Chondrocyte (in vitro differentiated cells): Measurements from ENCODE around the gene IL2RA. TPM values are rescaled to one million over a fixed set of nuclear protein-coding genes. Genes with fewer than 3 reads are reported as not detected.
"Not testable (repeated sequence)": the region's sequence is repeated elsewhere in the genome, so short reads cannot be mapped to it uniquely, and the experiment has no call there.

Source experiments
- DNase-seq: peaks from one replicate; pipeline ENCODE4 v3.0.0; 2021; ENCODE audit warnings: mixed read lengths, low spot score
- H3K27ac Mint-ChIP-seq: one replicate; pipeline ENCODE4 v1.8.0; 2021; ENCODE audit warnings: mild to moderate bottlenecking, moderate library complexity, mixed read lengths; ENCODE audit not compliant: unreplicated experiment
- H3K27me3 Mint-ChIP-seq: 2 replicates; pipeline ENCODE4 v1.8.0; 2021; ENCODE audit warnings: low read depth, mixed read lengths
- H3K36me3 Mint-ChIP-seq: 2 replicates; pipeline ENCODE4 v1.8.0; 2021; ENCODE audit warnings: low read depth, mixed read lengths
- H3K4me1 Mint-ChIP-seq: 2 replicates; pipeline ENCODE4 v1.8.0; 2021; ENCODE audit warnings: low read depth, mild to moderate bottlenecking, mixed read lengths
- H3K4me3 Mint-ChIP-seq: one replicate; pipeline ENCODE4 v1.8.0; 2021; ENCODE audit warnings: mild to moderate bottlenecking, moderate library complexity, mixed read lengths; ENCODE audit not compliant: unreplicated experiment
- H3K9me3 Mint-ChIP-seq: 2 replicates; pipeline ENCODE4 v1.8.0; 2021; ENCODE audit warnings: low read depth, mixed read lengths
- CTCF ChIP-seq: fragments of 200-600 bp; sonication (generic); IDR thresholded peaks from 2 replicates; pipeline ENCODE4 v1.5.0; 2021; ENCODE audit warnings: antibody characterized with exemption, mild to moderate bottlenecking, moderate library complexity
- total RNA-seq: library from RNA; stranded (reverse); gene quantifications from 3 replicates; pipeline ENCODE4 v1.2.1, GENCODE V29; 2021

IL2RA gene
- total RNA-seq, 1 donor from 2014 or later, result not detected

DNA sequence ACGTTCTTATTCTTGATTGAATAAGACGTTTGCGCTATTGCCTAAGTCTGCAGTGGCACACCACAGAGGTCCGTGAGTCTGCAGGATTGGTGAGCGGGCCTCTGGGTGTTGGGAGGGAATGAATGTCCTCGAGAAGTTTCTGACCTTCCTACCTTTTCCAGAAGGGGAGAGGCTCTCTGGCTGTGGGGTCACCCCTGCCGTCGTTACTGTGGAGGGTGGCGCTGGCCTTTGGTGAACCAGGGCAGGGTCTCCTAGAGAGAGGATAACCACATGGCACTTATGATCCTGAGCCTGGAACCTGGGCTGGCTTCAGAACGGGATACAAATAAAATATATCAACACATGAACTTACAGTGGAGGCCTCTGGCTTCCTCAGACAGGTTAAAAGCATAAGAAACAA is 98.6 kb downstream of the IL2RA start:
- H3K36me3 Mint-ChIP-seq, result no peaks in the 10 kb centered on the region
- no peaks in the 10 kb centered on the region for H3K27me3 Mint-ChIP-seq
- no peak overlapping the region for H3K27ac Mint-ChIP-seq
- TF ChIP-seq CTCF, result no peak
- DNase-seq, result no peak
- H3K9me3 Mint-ChIP-seq, result no peaks in the 10 kb centered on the region
- no peak overlapping the region for H3K4me3 Mint-ChIP-seq
- peaks cover 5% of the 10 kb centered on the region for H3K4me1 Mint-ChIP-seq

DNA sequence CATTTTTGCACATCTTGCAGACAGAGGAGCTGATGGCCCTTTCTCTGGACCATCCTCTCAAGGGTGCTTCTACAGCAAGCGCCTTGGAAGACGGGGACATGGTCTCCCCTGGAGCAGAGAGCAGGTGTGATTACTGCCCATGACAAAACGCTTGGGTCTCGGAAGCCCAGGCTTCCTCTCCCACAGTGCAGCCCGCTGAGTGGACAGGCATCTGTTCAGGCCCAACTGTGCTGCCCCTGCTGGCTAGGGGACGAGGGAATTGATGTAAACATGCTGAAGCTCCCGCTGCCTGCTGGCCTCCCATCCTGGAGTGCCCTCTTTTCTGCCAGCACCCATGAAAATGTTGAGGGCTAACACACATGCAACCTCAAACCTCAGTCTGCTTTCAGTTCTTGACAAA is 99.1 kb downstream of the IL2RA start:
- TF ChIP-seq CTCF, result no peak

DNA sequence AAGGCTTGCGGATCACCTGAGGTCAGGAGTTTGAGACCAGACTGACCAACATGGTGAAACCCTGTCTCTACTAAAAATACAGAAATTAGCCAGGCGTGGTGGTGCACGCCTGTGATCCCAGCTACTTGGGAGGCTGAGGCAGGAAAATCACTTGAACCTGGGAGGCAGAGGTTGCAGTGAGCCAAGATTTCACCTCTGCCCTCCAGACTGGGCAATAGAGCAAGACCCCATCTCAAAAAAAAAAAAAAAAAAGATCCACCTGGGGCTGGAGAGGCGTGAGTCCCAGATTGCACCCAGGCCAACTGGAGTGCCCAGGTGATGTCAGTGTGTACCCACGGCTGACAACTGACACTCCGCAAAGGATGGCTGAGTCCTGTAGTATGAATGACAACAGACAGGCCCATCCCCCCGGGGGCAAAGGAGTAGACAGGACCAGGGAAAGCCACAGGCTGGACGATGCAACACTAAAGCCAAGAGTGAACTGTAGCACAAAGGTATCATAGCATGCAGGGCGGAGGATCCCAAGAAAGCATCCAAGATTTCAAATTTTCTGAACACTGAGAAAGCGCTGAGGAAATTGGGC is 99.7 kb downstream of the IL2RA start:
- peaks cover 12% of the 10 kb centered on the region for H3K4me1 Mint-ChIP-seq
- not testable (repeated sequence) for H3K36me3 Mint-ChIP-seq, H3K4me3 Mint-ChIP-seq, DNase-seq, H3K9me3 Mint-ChIP-seq, H3K27me3 Mint-ChIP-seq, H3K27ac Mint-ChIP-seq

More for the DNA sequence above, 99.1 kb downstream of the IL2RA start:
- DNase-seq, result no peak
- Mint-ChIP-seq H3K9me3 (no peaks in the 10 kb centered on the region), H3K36me3 (no peaks in the 10 kb centered on the region), H3K4me1 (peaks cover 10% of the 10 kb centered on the region), H3K27ac (no peak overlapping the region), H3K27me3 (no peaks in the 10 kb centered on the region), H3K4me3 (no peak overlapping the region)

DNA sequence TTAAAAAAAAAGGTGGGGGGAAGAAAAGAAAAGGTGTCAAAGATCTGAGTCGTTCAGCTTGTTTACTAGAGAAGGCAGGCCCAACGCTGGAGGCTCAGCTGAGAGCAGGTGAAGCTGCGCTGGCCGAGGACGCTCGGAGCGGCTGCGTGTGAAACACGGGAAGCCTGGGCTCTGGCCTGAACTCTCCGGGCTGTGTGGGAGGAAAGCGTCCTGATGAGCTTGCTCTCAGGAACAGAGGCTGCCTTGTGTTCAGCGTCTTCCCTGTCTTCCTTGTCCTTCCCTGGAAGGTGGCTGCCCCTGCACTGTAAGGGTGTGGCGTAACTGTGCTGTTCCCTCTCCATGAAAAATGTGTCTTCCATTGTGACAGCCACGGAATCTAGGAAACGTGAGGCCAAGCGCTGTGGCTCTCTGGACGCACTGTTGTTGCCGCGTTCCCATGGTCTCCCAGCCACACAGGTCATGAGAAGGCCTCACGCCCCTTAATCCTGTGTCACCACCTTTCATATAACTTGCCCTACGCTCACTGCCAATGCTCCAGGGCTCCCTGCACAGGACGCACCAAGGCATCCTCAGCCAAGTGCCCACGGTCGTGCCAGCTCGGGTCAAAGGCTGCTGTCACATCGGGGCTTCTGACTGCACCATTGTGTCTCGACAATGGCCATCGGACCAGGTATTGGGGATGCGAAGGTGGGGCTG is 100.6 kb downstream of the IL2RA start:
- H3K4me1 Mint-ChIP-seq, result peaks cover 12% of the 10 kb centered on the region
- no peak for TF ChIP-seq CTCF
- no peaks in the 10 kb centered on the region for H3K9me3 Mint-ChIP-seq
- no peaks in the 10 kb centered on the region for H3K27me3 Mint-ChIP-seq
- DNase-seq, result peak; percentile 73
- no peak overlapping the region for H3K27ac Mint-ChIP-seq
- no peaks in the 10 kb centered on the region for H3K36me3 Mint-ChIP-seq
- H3K4me3 Mint-ChIP-seq, result no peak overlapping the region

DNA sequence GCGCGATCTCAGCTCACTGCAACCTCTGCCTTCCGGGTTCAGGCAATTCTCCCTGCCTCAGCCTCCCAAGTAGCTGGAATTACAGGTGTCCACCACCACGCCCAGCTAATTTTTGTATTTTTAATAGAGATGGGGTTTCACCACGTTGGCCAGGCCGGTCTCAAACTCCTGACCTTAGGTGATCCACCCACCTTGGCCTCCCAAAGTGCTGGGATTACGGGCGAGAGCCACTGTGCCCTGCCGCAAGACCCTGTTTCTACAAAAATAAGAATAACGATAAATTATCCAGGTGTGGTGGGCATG is 101.2 kb downstream of the IL2RA start:
- H3K27ac Mint-ChIP-seq, result not testable (repeated sequence)
- peak; percentile 12 for DNase-seq

More for the DNA sequence above, 101.2 kb downstream of the IL2RA start:
- not testable (repeated sequence) for H3K4me3 Mint-ChIP-seq, H3K9me3 Mint-ChIP-seq, H3K27me3 Mint-ChIP-seq, H3K36me3 Mint-ChIP-seq
- peaks cover 12% of the 10 kb centered on the region for H3K4me1 Mint-ChIP-seq

Other genes with a start within 250 kb of the IL2RA start
- 254 to 259 TPM (median 256 TPM) in 3 replicates for gene GDI2, start 248.9 kb downstream of the IL2RA start, total RNA-seq
- 5.8 to 6.5 TPM (median 6.4 TPM) in 3 replicates for gene ANKRD16, start 172.5 kb downstream of the IL2RA start, total RNA-seq
- gene FBH1, start 172.1 kb downstream of the IL2RA start, total RNA-seq, result 62.2 to 96.6 TPM (median 66.5 TPM) in 3 replicates
- gene IL15RA, start 84.8 kb downstream of the IL2RA start, total RNA-seq, result 0.56 to 0.65 TPM in 2 of 3 replicates, not detected in the other
- gene RBM17, start 26.7 kb upstream of the IL2RA start, total RNA-seq, result 56.3 to 59.0 TPM (median 57.0 TPM) in 3 replicates
- gene PFKFB3, start 140.6 kb upstream of the IL2RA start, total RNA-seq, result 40.3 to 46.5 TPM (median 41.6 TPM) in 3 replicates